Osteocyte (in vitro differentiated cells): ENCODE measurements around the gene ZIK1. TPM values are rescaled to one million over a fixed set of nuclear protein-coding genes. Genes with fewer than 3 reads are reported as not detected.

Experiments
- DNase-seq: peaks from one replicate; pipeline ENCODE4 v3.0.0; 2021; ENCODE audit warnings: mixed read lengths; ENCODE audit not compliant: unreplicated experiment; ENCODE audit errors: extremely low spot score
- H3K27ac Mint-ChIP-seq: one replicate; pipeline ENCODE4 v1.8.0; 2021; ENCODE audit warnings: mild to moderate bottlenecking, mixed read lengths; ENCODE audit not compliant: unreplicated experiment
- H3K27me3 Mint-ChIP-seq: one replicate; pipeline ENCODE4 v1.8.0; 2021; ENCODE audit warnings: mixed read lengths; ENCODE audit not compliant: unreplicated experiment
- H3K36me3 Mint-ChIP-seq: one replicate; pipeline ENCODE4 v1.8.0; 2021; ENCODE audit warnings: mixed read lengths; ENCODE audit not compliant: unreplicated experiment
- H3K4me1 Mint-ChIP-seq: one replicate; pipeline ENCODE4 v1.8.0; 2021; ENCODE audit warnings: mixed read lengths; ENCODE audit not compliant: unreplicated experiment
- H3K4me3 Mint-ChIP-seq: one replicate; pipeline ENCODE4 v1.8.0; 2021; ENCODE audit warnings: mild to moderate bottlenecking, moderate library complexity, mixed read lengths; ENCODE audit not compliant: unreplicated experiment
- H3K9me3 Mint-ChIP-seq: one replicate; pipeline ENCODE4 v1.8.0; 2021; ENCODE audit warnings: mixed read lengths; ENCODE audit not compliant: unreplicated experiment
- CTCF ChIP-seq: fragments of 200-600 bp; sonication (generic); IDR thresholded peaks from 2 replicates; pipeline ENCODE4 v1.5.0; 2021; ENCODE audit warnings: antibody characterized with exemption, mild to moderate bottlenecking, moderate library complexity
- total RNA-seq: library from RNA; stranded (reverse); gene quantifications from 2 replicates; pipeline ENCODE4 v1.2.1, GENCODE V29; 2021

Gene ZIK1
- total RNA-seq, 1 donor from 2014 or later = 7.1 TPM

DNA sequence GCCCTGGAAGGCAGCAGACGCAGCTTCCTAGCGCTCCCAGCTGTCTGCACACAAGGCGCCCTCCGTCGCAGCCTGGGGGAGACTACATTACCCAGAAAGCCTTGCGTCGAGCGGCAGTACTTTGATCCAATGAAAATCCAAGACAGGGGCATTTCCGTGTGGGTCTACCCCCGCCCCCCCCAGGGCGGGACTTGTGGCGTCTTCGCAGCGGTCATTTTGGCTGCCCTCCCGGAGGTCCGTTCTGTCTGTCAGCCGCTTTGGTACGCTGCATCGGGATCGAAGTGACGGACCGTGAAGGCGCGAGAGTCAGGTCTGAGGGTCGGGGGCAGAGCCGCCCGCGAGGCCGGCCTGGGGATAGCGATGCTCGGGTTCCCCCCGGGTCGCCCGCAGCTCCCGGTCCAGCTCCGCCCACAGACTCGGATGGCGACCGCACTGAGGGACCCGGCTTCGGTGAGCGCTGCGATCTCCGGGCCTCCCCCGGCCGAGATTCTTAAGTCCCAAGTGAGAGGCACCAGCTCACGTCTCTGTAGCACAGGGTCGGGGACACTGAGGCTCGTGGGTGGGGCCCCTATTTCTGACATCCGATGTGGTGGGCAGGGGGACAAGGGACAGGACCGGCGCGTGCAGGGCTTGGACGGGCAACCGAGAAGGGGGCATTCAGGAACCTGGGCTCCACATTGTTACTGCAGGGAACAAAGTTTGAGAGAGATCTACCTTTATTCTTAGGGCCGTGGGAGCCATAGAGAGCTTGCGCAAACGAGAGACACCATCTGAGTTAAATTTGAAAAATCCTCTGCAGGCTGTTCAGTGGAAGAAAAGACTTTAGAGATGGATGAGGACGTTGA is 49.3 kb downstream of the ZIK1 start, which contains the start of gene ZNF211:
ZNF211 (plus strand) TSS at position 182 of the 845 bp plus-strand sequence; CDS start at position 361, 179 bp downstream.
- Mint-ChIP-seq H3K36me3 (peaks cover 50% of the 10 kb centered on the region), H3K27me3 (no peaks in the 10 kb centered on the region)

DNA sequence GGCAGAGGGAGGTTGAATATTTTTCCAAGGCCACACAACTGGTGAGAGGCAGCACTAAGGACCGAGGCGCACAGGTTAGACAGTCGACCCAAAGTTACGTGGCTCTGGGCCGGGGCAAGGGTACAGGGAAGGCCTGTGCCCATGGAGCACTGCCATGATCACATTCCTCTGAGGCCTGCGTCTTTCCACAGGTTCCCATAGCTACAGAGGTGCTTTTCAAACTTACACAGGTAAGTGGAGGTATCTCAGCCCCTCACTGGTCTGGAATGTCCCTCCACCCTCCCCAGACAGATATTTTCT is 49.8 kb downstream of the ZIK1 start:
- H3K4me1 Mint-ChIP-seq = peaks cover 17% of the 10 kb centered on the region
- peaks cover 43% of the 10 kb centered on the region for H3K9me3 Mint-ChIP-seq
- TF ChIP-seq CTCF = no peak
- peak overlapping the region; percentile 96 for H3K4me3 Mint-ChIP-seq
- peak overlapping the region; percentile 80 for H3K27ac Mint-ChIP-seq
- DNase-seq = peak; percentile 62
- H3K27me3 Mint-ChIP-seq = no peaks in the 10 kb centered on the region
- peaks cover 54% of the 10 kb centered on the region for H3K36me3 Mint-ChIP-seq

More for the DNA sequence above, 49.3 kb downstream of the ZIK1 start, which contains the start of gene ZNF211:
- Mint-ChIP-seq H3K27ac (peak within 1 kb of the TSS; percentile 80), H3K4me1 (peaks cover 17% of the 10 kb centered on the region), H3K9me3 (peaks cover 40% of the 10 kb centered on the region), H3K4me3 (peak within 1 kb of the TSS; percentile 96)
- peak; percentile 96 for DNase-seq
- no peak for TF ChIP-seq CTCF

DNA sequence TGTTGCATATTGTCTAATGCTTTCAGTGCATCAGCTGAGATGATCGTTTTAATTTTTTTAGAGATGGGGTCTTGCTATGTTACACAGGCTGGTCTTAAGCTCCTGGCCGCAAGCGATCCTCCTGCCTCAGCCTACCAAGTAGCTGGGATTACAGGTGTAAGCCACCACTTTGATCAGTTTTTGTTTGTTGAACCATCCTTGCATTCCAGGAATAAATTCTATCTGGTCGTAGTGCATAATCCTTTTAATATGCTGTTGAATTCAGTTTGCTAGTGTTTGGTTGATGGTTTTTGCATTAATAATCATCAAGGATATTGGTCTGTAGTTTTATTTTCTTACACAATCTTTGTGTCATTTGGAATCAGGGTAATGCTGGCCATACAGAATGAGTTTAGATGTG is 53.4 kb downstream of the ZIK1 start:
- peak; percentile 19 for DNase-seq
- H3K27me3 Mint-ChIP-seq = no peaks in the 10 kb centered on the region
- peaks cover 79% of the 10 kb centered on the region for H3K36me3 Mint-ChIP-seq
- peaks cover 17% of the 10 kb centered on the region for H3K4me1 Mint-ChIP-seq
- no peak overlapping the region for H3K4me3 Mint-ChIP-seq
- TF ChIP-seq CTCF = no peak
- peaks cover 58% of the 10 kb centered on the region for H3K9me3 Mint-ChIP-seq
- H3K27ac Mint-ChIP-seq = no peak overlapping the region

DNA sequence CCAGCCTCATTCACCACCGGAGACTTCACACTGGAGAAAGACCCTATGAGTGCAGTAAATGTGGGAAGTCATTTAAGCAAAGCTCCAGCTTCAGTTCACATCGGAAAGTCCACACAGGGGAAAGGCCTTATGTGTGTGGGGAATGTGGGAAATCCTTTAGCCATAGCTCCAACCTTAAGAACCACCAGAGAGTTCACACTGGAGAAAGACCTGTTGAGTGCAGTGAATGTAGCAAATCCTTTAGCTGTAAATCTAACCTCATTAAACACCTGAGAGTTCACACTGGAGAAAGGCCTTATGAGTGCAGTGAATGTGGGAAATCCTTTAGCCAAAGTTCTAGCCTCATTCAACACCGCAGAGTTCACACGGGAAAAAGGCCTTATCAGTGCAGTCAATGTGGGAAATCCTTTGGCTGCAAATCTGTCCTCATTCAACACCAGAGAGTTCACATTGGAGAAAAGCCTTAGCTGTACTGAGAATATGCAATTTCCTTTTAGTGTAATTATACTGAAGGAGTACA is 57.8 kb downstream of the ZIK1 start:
- peaks cover 55% of the 10 kb centered on the region for H3K9me3 Mint-ChIP-seq
- H3K27ac Mint-ChIP-seq = no peak overlapping the region
- H3K4me1 Mint-ChIP-seq = no peaks in the 10 kb centered on the region
- peaks cover 66% of the 10 kb centered on the region for H3K36me3 Mint-ChIP-seq
- no peak for TF ChIP-seq CTCF
- no peak for DNase-seq
- no peak overlapping the region for H3K4me3 Mint-ChIP-seq
- no peaks in the 10 kb centered on the region for H3K27me3 Mint-ChIP-seq

- Mint-ChIP-seq H3K4me1 (no peaks in the 10 kb centered on the region), H3K4me3 (no peak overlapping the region), H3K27me3 (no peaks in the 10 kb centered on the region), H3K27ac (no peak overlapping the region), H3K9me3 (peaks cover 55% of the 10 kb centered on the region), H3K36me3 (peaks cover 59% of the 10 kb centered on the region)
- peak; percentile 51 for DNase-seq
- no peak for TF ChIP-seq CTCF
Observed at GRCh38 chr19:57642396-57643046, 58.6 kb downstream of the ZIK1 start.
